SJSA1 (cell line): Measurements from ENCODE around the gene SLC22A3. TPM values are rescaled to one million over a fixed set of nuclear protein-coding genes. Genes with fewer than 3 reads are reported as not detected.

ENCODE experiments used
- DNase-seq, 2 experiments: peaks; one replicate each; pipeline ENCODE4 v3.0.0-alpha.2; 2015 to 2020; ENCODE audit warnings: low spot score in 2 of 2, low read depth in 1 of 2
- H3K27ac ChIP-seq: fragments of 250-450 bp; sonication (Bioruptor Pico); 2 replicates; pipeline ENCODE4 v1.5.1; 2020; ENCODE audit warnings: mild to moderate bottlenecking, moderate library complexity
- H3K27me3 ChIP-seq: fragments of 250-450 bp; sonication (Bioruptor Pico); replicated peaks from 2 replicates; pipeline ENCODE4 v1.5.1; 2020; ENCODE audit warnings: mild to moderate bottlenecking, moderate library complexity
- H3K36me3 ChIP-seq: fragments of 250-450 bp; sonication (Bioruptor Pico); 2 replicates; pipeline ENCODE4 v1.5.1; 2020; ENCODE audit warnings: mild to moderate bottlenecking
- H3K4me1 ChIP-seq: fragments of 250-450 bp; sonication (Bioruptor Pico); replicated peaks from 2 replicates; pipeline ENCODE4 v1.6.1; 2021; ENCODE audit warnings: mild to moderate bottlenecking
- H3K4me3 ChIP-seq: fragments of 250-450 bp; sonication (Bioruptor Pico); 2 replicates; pipeline ENCODE4 v1.5.1; 2020; ENCODE audit warnings: mild to moderate bottlenecking
- H3K9me3 ChIP-seq: fragments of 250-450 bp; sonication (Bioruptor Pico); replicated peaks from 2 replicates; pipeline ENCODE4 v1.5.1; 2020; ENCODE audit warnings: mild to moderate bottlenecking
- total RNA-seq: library from RNA; depleted of rRNA; stranded (reverse); fragments of >200 nt; shearing (Covaris generic); gene quantifications from 2 replicates; pipeline ENCODE4 v1.2.3, GENCODE V29; 2014

SLC22A3 gene
- total RNA-seq, 1 experiment from 2014 or later: not detected

GRCh38 chr6:160321729-160322505, 26.3 kb upstream of the SLC22A3 start:
- peaks cover 3% of the 10 kb centered on the region; the same call in 1 of the 2 replicates for H3K9me3 ChIP-seq

GRCh38 chr6:160327981-160328380, 20.2 kb upstream of the SLC22A3 start:
- no peak overlapping the region for H3K27ac ChIP-seq
- no peaks in the 10 kb centered on the region for H3K4me1 ChIP-seq
- no peaks in the 10 kb centered on the region for H3K36me3 ChIP-seq
- peaks cover 5% of the 10 kb centered on the region for H3K9me3 ChIP-seq
- H3K27me3 ChIP-seq: no peaks in the 10 kb centered on the region
- no peak for DNase-seq
- no peak overlapping the region for H3K4me3 ChIP-seq

More at GRCh38 chr6:160321729-160322505, 26.3 kb upstream of the SLC22A3 start:
- no peak for DNase-seq
- Histone ChIP-seq H3K4me3 (no peak overlapping the region), H3K4me1 (no peaks in the 10 kb centered on the region), H3K27me3 (no peaks in the 10 kb centered on the region), H3K36me3 (no peaks in the 10 kb centered on the region), H3K27ac (no peak overlapping the region)

GRCh38 chr6:160328447-160328846, 19.7 kb upstream of the SLC22A3 start:
- Histone ChIP-seq H3K4me1 (no peaks in the 10 kb centered on the region), H3K36me3 (no peaks in the 10 kb centered on the region), H3K9me3 (peaks cover 5% of the 10 kb centered on the region), H3K27ac (no peak overlapping the region), H3K4me3 (no peak overlapping the region), H3K27me3 (no peaks in the 10 kb centered on the region)
- DNase-seq: no peak

GRCh38 chr6:160329188-160329587, 19.0 kb upstream of the SLC22A3 start:
- Histone ChIP-seq H3K9me3 (peaks cover 5% of the 10 kb centered on the region), H3K4me3 (no peak overlapping the region), H3K36me3 (no peaks in the 10 kb centered on the region), H3K27me3 (no peaks in the 10 kb centered on the region), H3K4me1 (no peaks in the 10 kb centered on the region), H3K27ac (no peak overlapping the region)
- DNase-seq: no peak

GRCh38 chr6:160330619-160331018, 17.6 kb upstream of the SLC22A3 start:
- Histone ChIP-seq H3K9me3 (peaks cover 5% of the 10 kb centered on the region), H3K27me3 (no peaks in the 10 kb centered on the region), H3K4me3 (no peak overlapping the region), H3K27ac (no peak overlapping the region), H3K4me1 (no peaks in the 10 kb centered on the region), H3K36me3 (no peaks in the 10 kb centered on the region)
- no peak for DNase-seq

- Histone ChIP-seq H3K27ac (no peak overlapping the region), H3K36me3 (no peaks in the 10 kb centered on the region), H3K27me3 (no peaks in the 10 kb centered on the region), H3K4me1 (no peaks in the 10 kb centered on the region), H3K9me3 (peaks cover 5% of the 10 kb centered on the region), H3K4me3 (no peak overlapping the region)
- DNase-seq: no peak
These were observed 17.0 kb upstream of the SLC22A3 start for GRCh38 chr6:160331204-160331603.

- H3K4me1 ChIP-seq: no peaks in the 10 kb centered on the region
- H3K9me3 ChIP-seq: peaks cover 5% of the 10 kb centered on the region
- no peaks in the 10 kb centered on the region for H3K36me3 ChIP-seq
- H3K4me3 ChIP-seq: no peak overlapping the region
- H3K27me3 ChIP-seq: no peaks in the 10 kb centered on the region
- DNase-seq: no peak
- no peak overlapping the region for H3K27ac ChIP-seq
These were observed 16.4 kb upstream of the SLC22A3 start for GRCh38 chr6:160331753-160332152.

GRCh38 chr6:160333101-160333500, 15.1 kb upstream of the SLC22A3 start:
- no peaks in the 10 kb centered on the region for H3K27me3 ChIP-seq
- DNase-seq: no peak
- H3K4me1 ChIP-seq: no peaks in the 10 kb centered on the region
- no peaks in the 10 kb centered on the region for H3K36me3 ChIP-seq
- peaks cover 3% of the 10 kb centered on the region for H3K9me3 ChIP-seq
- H3K4me3 ChIP-seq: no peak overlapping the region
- no peak overlapping the region for H3K27ac ChIP-seq

GRCh38 chr6:160333841-160334240, 14.3 kb upstream of the SLC22A3 start:
- H3K36me3 ChIP-seq: no peaks in the 10 kb centered on the region
- H3K27ac ChIP-seq: no peak overlapping the region
- H3K27me3 ChIP-seq: no peaks in the 10 kb centered on the region
- no peak overlapping the region for H3K4me3 ChIP-seq
- no peak for DNase-seq
- H3K4me1 ChIP-seq: no peaks in the 10 kb centered on the region
- H3K9me3 ChIP-seq: no peaks in the 10 kb centered on the region

- H3K4me3 ChIP-seq: no peak overlapping the region
- no peak for DNase-seq
- no peaks in the 10 kb centered on the region for H3K9me3 ChIP-seq
- H3K36me3 ChIP-seq: no peaks in the 10 kb centered on the region
- H3K27me3 ChIP-seq: no peaks in the 10 kb centered on the region
- no peaks in the 10 kb centered on the region for H3K4me1 ChIP-seq
- no peak overlapping the region for H3K27ac ChIP-seq
These were observed 12.0 kb upstream of the SLC22A3 start for GRCh38 chr6:160336200-160336599.

- no peak overlapping the region for H3K4me3 ChIP-seq
- H3K36me3 ChIP-seq: no peaks in the 10 kb centered on the region
- no peaks in the 10 kb centered on the region for H3K4me1 ChIP-seq
- no peaks in the 10 kb centered on the region for H3K9me3 ChIP-seq
- no peaks in the 10 kb centered on the region for H3K27me3 ChIP-seq
- DNase-seq: no peak
- H3K27ac ChIP-seq: no peak overlapping the region
These were observed 10.9 kb upstream of the SLC22A3 start for GRCh38 chr6:160337301-160337700.

GRCh38 chr6:160337991-160338390, 10.2 kb upstream of the SLC22A3 start:
- no peak for DNase-seq
- H3K36me3 ChIP-seq: no peaks in the 10 kb centered on the region
- no peak overlapping the region for H3K27ac ChIP-seq
- H3K4me3 ChIP-seq: no peak overlapping the region
- H3K4me1 ChIP-seq: no peaks in the 10 kb centered on the region
- H3K9me3 ChIP-seq: no peaks in the 10 kb centered on the region
- H3K27me3 ChIP-seq: no peaks in the 10 kb centered on the region

GRCh38 chr6:160343144-160343543, 5.0 kb upstream of the SLC22A3 start:
- Histone ChIP-seq H3K36me3 (no peaks in the 10 kb centered on the region), H3K4me1 (no peaks in the 10 kb centered on the region), H3K9me3 (no peaks in the 10 kb centered on the region; the same call in 1 of the 2 replicates), H3K27me3 (no peaks in the 10 kb centered on the region), H3K27ac (no peak overlapping the region), H3K4me3 (no peak overlapping the region)
- no peak for DNase-seq

GRCh38 chr6:160344271-160344670, 3.9 kb upstream of the SLC22A3 start:
- DNase-seq: no peak
- no peaks in the 10 kb centered on the region for H3K27me3 ChIP-seq
- H3K36me3 ChIP-seq: no peaks in the 10 kb centered on the region
- H3K27ac ChIP-seq: no peak overlapping the region
- no peaks in the 10 kb centered on the region for H3K4me1 ChIP-seq
- no peak overlapping the region for H3K4me3 ChIP-seq
- peaks cover 5% of the 10 kb centered on the region for H3K9me3 ChIP-seq
